ENCODE measurements around the gene ARHGAP28. TPM values are rescaled to one million over a fixed set of nuclear protein-coding genes. Genes with fewer than 3 reads are reported as not detected.

The ARHGAP28 gene
- total and polyA plus RNA-seq, 2 experiments from 2014 or later = 13.6 to 23.7 TPM

DNA sequence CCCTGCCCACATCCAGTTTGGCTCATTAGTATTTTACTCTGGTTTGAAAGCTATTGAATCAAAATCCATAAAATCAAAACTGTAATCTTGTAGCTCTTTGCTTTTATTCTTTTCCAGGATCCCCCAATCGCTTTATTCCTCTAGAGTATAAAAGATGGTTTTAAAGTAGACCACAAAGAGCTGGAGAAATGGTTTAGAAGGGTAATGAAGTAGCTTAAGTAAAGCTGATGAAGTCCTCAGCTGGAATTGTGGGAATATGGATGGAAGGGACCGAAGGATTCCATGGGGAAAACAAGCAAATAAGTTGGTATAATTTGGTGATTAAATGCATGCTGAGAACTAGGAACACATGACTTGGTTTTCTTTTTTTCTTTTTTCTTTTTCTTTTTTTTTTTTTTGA lies 12.3 kb downstream of the ARHGAP28 start:
- peak in 1 of 2 donors; percentile 20 for DNase-seq (ENCODE audit: low read depth in 1 of 2, low spot score in 1 of 2)
- Histone ChIP-seq H3K27me3 (no peaks in the 10 kb centered on the region), H3K27ac (no peak overlapping the region), H3K4me1 (ENCODE audit: low read depth) (peaks cover 45% of the 10 kb centered on the region), H3K4me3 (no peak overlapping the region), H3K9me3 (ENCODE audit: low read depth) (no peaks in the 10 kb centered on the region), H3K36me3 (no peaks in the 10 kb centered on the region)
- TF ChIP-seq, protein P1, sequence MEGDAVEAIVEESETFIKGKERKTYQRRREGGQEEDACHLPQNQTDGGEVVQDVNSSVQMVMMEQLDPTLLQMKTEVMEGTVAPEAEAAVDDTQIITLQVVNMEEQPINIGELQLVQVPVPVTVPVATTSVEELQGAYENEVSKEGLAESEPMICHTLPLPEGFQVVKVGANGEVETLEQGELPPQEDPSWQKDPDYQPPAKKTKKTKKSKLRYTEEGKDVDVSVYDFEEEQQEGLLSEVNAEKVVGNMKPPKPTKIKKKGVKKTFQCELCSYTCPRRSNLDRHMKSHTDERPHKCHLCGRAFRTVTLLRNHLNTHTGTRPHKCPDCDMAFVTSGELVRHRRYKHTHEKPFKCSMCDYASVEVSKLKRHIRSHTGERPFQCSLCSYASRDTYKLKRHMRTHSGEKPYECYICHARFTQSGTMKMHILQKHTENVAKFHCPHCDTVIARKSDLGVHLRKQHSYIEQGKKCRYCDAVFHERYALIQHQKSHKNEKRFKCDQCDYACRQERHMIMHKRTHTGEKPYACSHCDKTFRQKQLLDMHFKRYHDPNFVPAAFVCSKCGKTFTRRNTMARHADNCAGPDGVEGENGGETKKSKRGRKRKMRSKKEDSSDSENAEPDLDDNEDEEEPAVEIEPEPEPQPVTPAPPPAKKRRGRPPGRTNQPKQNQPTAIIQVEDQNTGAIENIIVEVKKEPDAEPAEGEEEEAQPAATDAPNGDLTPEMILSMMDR (IDR thresholded peaks at IDR 0.05; ENCODE audit: low read depth, low read length) = no peak

DNA sequence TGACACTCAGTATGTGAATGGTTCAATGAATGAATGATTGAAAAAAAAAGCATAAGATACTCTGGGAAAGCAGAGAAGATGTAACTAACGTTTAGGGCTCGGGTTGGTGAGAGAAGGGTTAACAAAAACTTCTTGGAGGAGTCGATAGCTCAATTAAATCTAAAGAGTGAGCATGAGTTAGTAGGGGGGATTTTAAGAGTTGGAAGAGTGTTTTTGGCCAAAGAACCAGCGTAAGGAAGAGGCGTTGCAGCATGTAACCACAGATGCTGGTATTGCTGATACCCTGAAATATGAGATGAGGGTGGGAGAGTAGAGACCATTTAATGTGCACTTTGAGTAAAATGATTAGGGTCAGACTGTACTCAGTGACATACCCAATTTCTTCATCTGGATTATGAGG lies 14.5 kb downstream of the ARHGAP28 start:
- DNase-seq (ENCODE audit: low read depth in 1 of 2, low spot score in 1 of 2) = no peak
- Histone ChIP-seq H3K4me3 (no peak overlapping the region), H3K27ac (no peak overlapping the region), H3K36me3 (no peaks in the 10 kb centered on the region), H3K27me3 (no peaks in the 10 kb centered on the region), H3K9me3 (ENCODE audit: low read depth) (no peaks in the 10 kb centered on the region), H3K4me1 (ENCODE audit: low read depth) (peaks cover 47% of the 10 kb centered on the region)
- TF ChIP-seq, protein P1 (IDR thresholded peaks at IDR 0.05; ENCODE audit: low read depth, low read length) = no peak

DNA sequence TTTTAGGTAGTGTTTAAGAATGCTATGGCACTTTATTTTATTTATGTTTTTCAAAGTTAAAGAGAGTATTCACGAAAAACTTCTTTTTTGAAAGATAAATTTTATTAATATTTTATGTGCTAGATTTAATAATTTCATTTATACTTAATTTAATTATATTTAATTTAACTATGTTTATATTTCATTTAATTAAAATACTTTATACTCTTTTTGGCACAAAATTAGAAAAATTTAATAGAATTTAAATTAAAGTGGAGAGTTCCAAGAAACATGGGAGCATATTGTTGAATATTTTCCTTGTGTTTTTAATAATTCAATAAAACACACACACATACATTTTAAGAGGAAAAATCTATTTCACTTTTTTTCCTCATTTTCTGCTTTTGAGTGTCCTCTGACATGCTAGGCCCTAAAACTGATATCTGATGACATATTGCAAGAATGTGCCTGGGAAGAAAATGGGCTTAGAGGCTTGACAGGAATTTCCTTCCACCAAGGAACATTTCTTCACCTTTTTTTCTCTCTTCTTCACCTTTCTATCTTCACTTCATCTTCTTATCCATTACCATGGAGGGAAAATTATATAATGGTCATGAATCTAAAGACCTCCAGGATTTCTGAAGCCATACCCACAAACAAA lies 15.4 kb downstream of the ARHGAP28 start:
- Histone ChIP-seq H3K4me1 (ENCODE audit: low read depth) (peaks cover 50% of the 10 kb centered on the region), H3K9me3 (ENCODE audit: low read depth) (no peaks in the 10 kb centered on the region), H3K27me3 (no peaks in the 10 kb centered on the region), H3K4me3 (no peak overlapping the region), H3K27ac (no peak overlapping the region), H3K36me3 (no peaks in the 10 kb centered on the region)
- TF ChIP-seq, protein P1 (IDR thresholded peaks at IDR 0.05; ENCODE audit: low read depth, low read length) = no peak
- no peak for DNase-seq (ENCODE audit: low read depth in 1 of 2, low spot score in 1 of 2)

DNA sequence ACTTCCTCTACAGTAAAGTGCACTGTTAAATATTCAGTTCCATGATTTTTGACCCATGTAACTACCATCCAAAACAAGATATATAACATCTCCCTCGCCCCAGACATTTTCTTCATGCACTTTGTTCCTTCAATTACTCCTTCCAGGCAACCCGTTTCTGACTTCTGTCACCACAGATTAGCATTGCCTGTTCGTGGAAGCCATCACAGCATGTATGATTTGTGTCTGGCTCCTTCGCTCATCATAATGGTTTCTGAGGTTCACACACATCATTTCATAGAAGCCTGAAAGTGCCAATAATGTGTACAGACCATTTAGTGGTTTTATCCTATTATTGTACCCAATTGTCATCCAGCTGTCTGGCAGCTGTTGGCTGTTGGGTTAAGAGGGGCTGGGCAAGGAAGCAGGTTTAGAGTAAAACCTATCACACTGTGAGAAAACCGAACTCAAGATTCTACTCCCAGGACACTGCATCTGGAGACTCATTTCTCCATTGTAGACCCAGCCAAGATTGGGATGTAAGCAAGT lies 16.1 kb downstream of the ARHGAP28 start:
- no peak overlapping the region for H3K4me3 ChIP-seq
- TF ChIP-seq, protein P1 (IDR thresholded peaks at IDR 0.05; ENCODE audit: low read depth, low read length) = no peak
- no peak overlapping the region for H3K27ac ChIP-seq
- DNase-seq (ENCODE audit: low read depth in 1 of 2, low spot score in 1 of 2) = no peak
- no peaks in the 10 kb centered on the region for H3K36me3 ChIP-seq
- H3K9me3 ChIP-seq (ENCODE audit: low read depth) = no peaks in the 10 kb centered on the region
- no peaks in the 10 kb centered on the region for H3K27me3 ChIP-seq
- H3K4me1 ChIP-seq (ENCODE audit: low read depth) = peaks cover 50% of the 10 kb centered on the region

DNA sequence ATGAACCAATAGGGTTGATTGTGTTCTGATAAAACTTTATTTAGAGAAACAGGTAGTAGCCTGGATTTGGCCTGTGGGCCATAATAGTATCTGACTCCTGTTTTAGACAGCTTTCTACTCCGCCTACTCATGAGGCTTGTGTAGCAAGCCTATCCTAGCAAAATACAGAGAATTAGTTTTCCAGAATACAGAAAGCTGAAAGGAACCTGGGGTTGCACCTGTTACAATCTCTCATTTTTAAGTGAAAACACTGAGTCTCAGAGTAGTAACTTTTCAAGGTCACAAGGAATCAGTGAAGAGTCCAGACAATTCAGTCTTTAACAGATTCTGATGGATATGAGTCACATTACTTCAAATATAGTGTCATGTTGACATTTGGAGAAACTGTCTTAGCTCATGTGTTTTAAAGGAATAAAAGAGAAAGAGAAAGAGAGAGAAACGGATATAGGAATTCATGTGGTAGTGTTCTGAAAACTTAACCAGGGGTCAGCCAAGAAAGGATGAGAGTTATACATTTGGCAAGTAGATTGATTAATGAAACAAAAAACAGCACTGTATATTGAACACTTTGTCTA lies 17.0 kb downstream of the ARHGAP28 start:
- no peaks in the 10 kb centered on the region for H3K27me3 ChIP-seq
- H3K27ac ChIP-seq = no peak overlapping the region
- TF ChIP-seq, protein P1 (IDR thresholded peaks at IDR 0.05; ENCODE audit: low read depth, low read length) = no peak
- peaks cover 45% of the 10 kb centered on the region for H3K4me1 ChIP-seq (ENCODE audit: low read depth)
- H3K9me3 ChIP-seq (ENCODE audit: low read depth) = no peaks in the 10 kb centered on the region
- no peak for DNase-seq (ENCODE audit: low read depth in 1 of 2, low spot score in 1 of 2)
- no peak overlapping the region for H3K4me3 ChIP-seq
- no peaks in the 10 kb centered on the region for H3K36me3 ChIP-seq

Data from cardiac muscle cell (in vitro differentiated cells and primary cell).